ENCODE measurements around the gene EIF3D.

The EIF3D gene

GRCh38 chr22:36568846-36569245, 39.9 kb upstream of the EIF3D start (continued):
- TF ChIP-seq ZBTB11 (tag by site-specific recombination; conservative IDR thresholded peaks at IDR 0.05; ENCODE audit: low read depth) (no peak), ZFP3 (tag by site-specific recombination; IDR thresholded peaks at IDR 0.05; ENCODE audit: low read depth) (no peak), EGR2 (tag by site-specific recombination; IDR thresholded peaks at IDR 0.05; ENCODE audit: low read depth) (peak; percentile 71), ZIC2 (tag by site-specific recombination; IDR thresholded peaks at IDR 0.05) (no peak), ZNF785 (tag by site-specific recombination; IDR thresholded peaks at IDR 0.05) (no peak), ZFHX2 (tag by site-specific recombination; conservative IDR thresholded peaks at IDR 0.05) (peak; percentile 60)

GRCh38 chr22:36566720-36567119, 37.8 kb upstream of the EIF3D start:
- Histone ChIP-seq H3K9me3 (ENCODE audit: control insufficient read depth, insufficient read depth, low read depth, low read length) (no peaks in the 10 kb centered on the region), H3K36me3 (ENCODE audit: control insufficient read depth in 2 of 2, insufficient read depth in 1 of 2, low read length in 2 of 2) (no peaks in the 10 kb centered on the region), H3K4me1 (ENCODE audit: control insufficient read depth, insufficient read depth, low read length) (no peaks in the 10 kb centered on the region), H3K27ac (ENCODE audit: extremely low read depth, low read depth, low read length) (no peak overlapping the region), H3K4me3 (ENCODE audit: low read depth, low read length) (no peak overlapping the region)
- ChIA-PET CTCF (interaction anchor here (0.6 to 1.3 kb wide), 4 partner anchors 22 to 215 kb away, joined by 3 to 5 read pairs (median 4); no protein-coding TSS in a partner anchor), POLR2A (interaction anchor here (0.5 to 1.1 kb wide), 3 partner anchors 37 to 300 kb away, joined by 3 to 4 read pairs (median 3); partner anchors contain the start of gene IFT27)
- TF ChIP-seq ZBTB26 (tag by site-specific recombination; optimal IDR thresholded peaks at IDR 0.05): no peak
- 0 out of 2 replicates have a peak, but pooled peaks have one; percentile 26 for TF ChIP-seq ZFHX2 (tag by site-specific recombination; conservative IDR thresholded peaks at IDR 0.05)
- TF ChIP-seq ZNF239 (tag by site-specific recombination; IDR thresholded peaks at IDR 0.05): no peak
- TF ChIP-seq ZBTB48 (tag by site-specific recombination; IDR thresholded peaks at IDR 0.05): no peak
- TF ChIP-seq EGR2 (tag by site-specific recombination; IDR thresholded peaks at IDR 0.05; ENCODE audit: low read depth): peak; percentile 43; the same call in 1 of the 2 replicates
- TF ChIP-seq, protein P1, sequence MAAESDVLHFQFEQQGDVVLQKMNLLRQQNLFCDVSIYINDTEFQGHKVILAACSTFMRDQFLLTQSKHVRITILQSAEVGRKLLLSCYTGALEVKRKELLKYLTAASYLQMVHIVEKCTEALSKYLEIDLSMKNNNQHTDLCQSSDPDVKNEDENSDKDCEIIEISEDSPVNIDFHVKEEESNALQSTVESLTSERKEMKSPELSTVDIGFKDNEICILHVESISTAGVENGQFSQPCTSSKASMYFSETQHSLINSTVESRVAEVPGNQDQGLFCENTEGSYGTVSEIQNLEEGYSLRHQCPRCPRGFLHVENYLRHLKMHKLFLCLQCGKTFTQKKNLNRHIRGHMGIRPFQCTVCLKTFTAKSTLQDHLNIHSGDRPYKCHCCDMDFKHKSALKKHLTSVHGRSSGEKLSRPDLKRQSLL (tag by site-specific recombination; IDR thresholded peaks at IDR 0.05): no peak
- TF ChIP-seq ZFP37 (tag by site-specific recombination; IDR thresholded peaks at IDR 0.05): no peak
- no peak for TF ChIP-seq ZNF707 (tag by site-specific recombination; IDR thresholded peaks at IDR 0.05)
- no peak for TF ChIP-seq ZNF133 (tag by site-specific recombination; IDR thresholded peaks at IDR 0.05)
- peak; percentile 84 for TF ChIP-seq ZFP3 (tag by site-specific recombination; IDR thresholded peaks at IDR 0.05; ENCODE audit: low read depth)
- no peak for TF ChIP-seq ZNF132 (tag by site-specific recombination; IDR thresholded peaks at IDR 0.05; ENCODE audit: borderline replicate concordance)
- no peak for TF ChIP-seq KLF10 (tag by site-specific recombination; IDR thresholded peaks at IDR 0.05)
- TF ChIP-seq ZNF791 (tag by site-specific recombination; IDR thresholded peaks at IDR 0.05): no peak
- TF ChIP-seq ZNF140 (tag by site-specific recombination; IDR thresholded peaks at IDR 0.05): no peak

DNA sequence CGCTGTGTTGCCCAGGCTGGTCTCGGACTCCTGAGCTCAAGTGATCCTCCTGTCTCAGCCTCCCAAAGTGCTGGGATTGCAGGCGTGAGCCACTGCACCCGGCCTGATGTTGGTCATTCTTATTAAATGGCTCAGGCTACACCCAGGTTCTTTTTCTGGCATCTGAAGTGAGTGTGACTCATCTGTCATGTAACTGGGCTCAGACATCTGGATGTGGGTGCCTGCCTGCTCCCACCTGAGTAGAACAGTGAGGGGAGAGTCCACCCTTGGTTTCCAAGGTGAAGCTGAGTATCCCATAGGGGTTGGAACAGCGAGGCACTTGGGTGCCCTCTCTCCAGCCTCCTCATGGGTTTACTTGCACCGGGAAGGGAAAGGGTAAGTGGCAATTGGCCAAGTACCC, 36.7 kb upstream of the EIF3D start:
- ChIA-PET POLR2A (no interaction called here), CTCF (no interaction called here)
- Histone ChIP-seq H3K4me1 (ENCODE audit: control insufficient read depth, insufficient read depth, low read length) (no peaks in the 10 kb centered on the region), H3K27ac (ENCODE audit: extremely low read depth, low read depth, low read length) (no peak overlapping the region), H3K36me3 (ENCODE audit: control insufficient read depth in 2 of 2, insufficient read depth in 1 of 2, low read length in 2 of 2) (no peaks in the 10 kb centered on the region), H3K4me3 (ENCODE audit: low read depth, low read length) (no peak overlapping the region), H3K9me3 (ENCODE audit: control insufficient read depth, insufficient read depth, low read depth, low read length) (no peaks in the 10 kb centered on the region)
- TF ChIP-seq ZNF394 (tag by site-specific recombination; IDR thresholded peaks at IDR 0.05; ENCODE audit: borderline replicate concordance) (no peak), ZNF660 (tag by site-specific recombination; IDR thresholded peaks at IDR 0.05) (no peak), HOXC10 (CRISPR knock-in tag; IDR thresholded peaks at IDR 0.05) (no peak), ZFP69B (tag by site-specific recombination; IDR thresholded peaks at IDR 0.05) (no peak), ZNF19 (tag by site-specific recombination; IDR thresholded peaks at IDR 0.05; ENCODE audit: low read depth) (no peak), ZNF266 (tag by site-specific recombination; IDR thresholded peaks at IDR 0.05; ENCODE audit: low read depth) (no peak), ZNF280D (tag by site-specific recombination; IDR thresholded peaks at IDR 0.05) (no peak), ZNF701 (tag by site-specific recombination; IDR thresholded peaks at IDR 0.05) (no peak)
